GM12878 (cell line): ENCODE results near the gene RETREG3. TPM values are rescaled to one million over a fixed set of nuclear protein-coding genes. Genes with fewer than 3 reads are reported as not detected.

ENCODE experiments used
- ATAC-seq: fragments of 200-7000 bp; cut with Tn5 transposase; 3 replicates; pipeline ENCODE4 v1.9.1; 2020; ENCODE audit warnings: mild to moderate bottlenecking, moderate library complexity
- BruUV-seq: library from RNA; stranded (reverse); fragments of 400-500 nt; replicated peaks from 2 replicates; lab custom pipeline; 2021; lab: Mats Ljungman, UMichigan
- CTCF ChIA-PET: fragments of 300-600 bp; sonication (Branson Sonifier 250); formaldehyde crosslinking; extraction: SDS; loops from one replicate; lab custom pipeline; 2021; ENCODE audit warnings: inconsistent platforms; lab: Yijun Ruan, JAX
- POLR2A ChIA-PET: fragments of 350-600 bp; formaldehyde crosslinking; extraction: SDS; loops from one replicate; lab custom pipeline; 2021; ENCODE audit warnings: inconsistent platforms; lab: Charles Lee
- RAD21 ChIA-PET: fragments of 300-600 bp; sonication (Branson Sonifier 250); formaldehyde crosslinking; loops from one replicate; lab custom pipeline; 2023; ENCODE audit warnings: antibody characterized with exemption; ENCODE audit not compliant: unreplicated experiment; lab: Charles Lee
- SMC1A ChIA-PET: fragments of 300-600 bp; sonication (Branson Sonifier 250); formaldehyde crosslinking; loops from one replicate; lab custom pipeline; 2023; ENCODE audit not compliant: unreplicated experiment, uncharacterized antibody; lab: Charles Lee
- DNase-seq: peaks from one replicate; pipeline ENCODE4 v3.0.0-alpha.2; 2011; ENCODE audit warnings: low read depth, low spot score
- FAIRE-seq: peaks from 3 replicates; lab custom pipeline; 2011; peaks lifted over from hg19 to GRCh38; lab: Jason Lieb, UNC
- H2AFZ ChIP-seq: 2 replicates; pipeline ENCODE4 v1.6.0; 2011; ENCODE audit warnings: low read depth, low read length, control low read depth; ENCODE audit not compliant: control insufficient read depth
- H3K27ac ChIP-seq: 2 replicates; pipeline ENCODE4 v1.5.1; 2011; ENCODE audit warnings: control low read depth; ENCODE audit not compliant: control insufficient read depth, insufficient read depth
- H3K27me3 ChIP-seq, 2 experiments: replicated peaks in 1 of 2; 2 replicates each; pipeline versions ENCODE4 v1.6.0 to v1.6.1; 2011; ENCODE audit warnings: low read length in 1 of 2; ENCODE audit not compliant: control insufficient read depth in 2 of 2, insufficient read depth in 2 of 2
- H3K36me3 ChIP-seq, 2 experiments: 2 replicates each; pipeline ENCODE4 v1.5.1; 2011; ENCODE audit warnings: low read length in 1 of 2; ENCODE audit not compliant: control insufficient read depth in 2 of 2, insufficient read depth in 2 of 2
- H3K4me1 ChIP-seq: 2 replicates; pipeline ENCODE4 v1.6.1; 2011; ENCODE audit warnings: mild to moderate bottlenecking, low read length, moderate library complexity, mixed read lengths; ENCODE audit not compliant: control insufficient read depth, insufficient read depth
- H3K4me2 ChIP-seq: 2 replicates; pipeline ENCODE4 v1.6.0; 2011; ENCODE audit warnings: control low read depth; ENCODE audit not compliant: control insufficient read depth, insufficient read depth
- H3K4me3 ChIP-seq: fragments of 200-600 bp; sonication (generic); 2 replicates; pipeline ENCODE4 v1.5.1; 2016
- H3K79me2 ChIP-seq: 2 replicates; pipeline ENCODE4 v1.6.0; 2011; ENCODE audit warnings: low read length; ENCODE audit not compliant: control insufficient read depth, insufficient read depth
- H3K9ac ChIP-seq: 2 replicates; pipeline ENCODE4 v1.8.0; 2011; ENCODE audit warnings: low read length, control low read depth, mixed read lengths; ENCODE audit not compliant: control insufficient read depth, insufficient read depth
- H3K9me3 ChIP-seq: replicated peaks from 3 replicates; pipeline ENCODE4 v1.5.1; 2011; ENCODE audit warnings: mild to moderate bottlenecking, low read length; ENCODE audit not compliant: control insufficient read depth, insufficient read depth
- H4K20me1 ChIP-seq: 2 replicates; pipeline ENCODE4 v1.6.0; 2011; ENCODE audit not compliant: control insufficient read depth, insufficient read depth
- ATF7 ChIP-seq: fragments of 450-650 bp; IDR thresholded peaks from 2 replicates; pipeline ENCODE4 v1.6.1; 2016; ENCODE audit warnings: low read depth, mild to moderate bottlenecking
- BRCA1 ChIP-seq: IDR thresholded peaks from 2 replicates; pipeline ENCODE4 v1.6.1; 2011; ENCODE audit warnings: low read depth, low read length, improper control_type of control experiment
- DPF2 ChIP-seq: fragments of 450-650 bp; IDR thresholded peaks from 2 replicates; pipeline ENCODE4 v1.6.1; 2017; ENCODE audit warnings: mild to moderate bottlenecking
- NRF1 ChIP-seq: conservative IDR thresholded peaks from 2 replicates; pipeline ENCODE4 v1.6.1; 2011; ENCODE audit warnings: mild to moderate bottlenecking, low read depth, low read length, improper control_type of control experiment
- WGBS: methylation state at CpG from one replicate; pipeline ENCODE4 v1.1.6; 2016; ENCODE audit warnings: low lambda C conversion rate; ENCODE audit not compliant: insufficient replicate concordance, insufficient coverage; ENCODE audit errors: missing lambda C conversion rate; 5-methylcytosine and 5-hydroxymethylcytosine counted together
- in situ Hi-C: fragments of 300-500 bp; cut with MboI; formaldehyde crosslinking; loops from 9 replicates; pipeline ENCODE4 v1.14.3; 2018; ENCODE audit warnings: mixed read lengths
- intact Hi-C: fragments of 100-400 bp; cut with micrococcal nuclease; formaldehyde crosslinking; loops from one replicate; pipeline ENCODE4 v1.14.2; 2022; ENCODE audit not compliant: unreplicated experiment
- polyA plus RNA-seq, 11 experiments: library from polyadenylated mRNA; depleted of rRNA in 4 of 11; unstranded in 6 of 11; stranded (reverse) in 5 of 11; fragments of >200 nt; fragmentation: Nextera tagmentation in 4 of 11; fragmentation: Illumina TruSeq in 1 of 11; extraction: Ambion mirVana in 4 of 11; extraction: Trizol in 1 of 11; gene quantifications; 1 replicate in 1 of 11; 2 replicates in 10 of 11; pipeline versions ENCODE4 v1.2.1 to v1.2.3, GENCODE V29; 2011 to 2016; ENCODE audit warnings: inconsistent platforms in 2 of 11, missing spikeins in 2 of 11, low read depth in 1 of 11
- total RNA-seq, 4 experiments: library from RNA; depleted of rRNA in 3 of 4; stranded (reverse); fragments of >200 nt in 3 of 4; fragmentation: Illumina TruSeq in 1 of 4; extraction: Trizol in 1 of 4; gene quantifications; 2 replicates each; pipeline versions ENCODE4 v1.2.1 to v1.2.3, GENCODE V29; 2013 to 2021
- TF ChIP-seq, protein P1 (sequence below): IDR thresholded peaks from 2 replicates; pipeline ENCODE4 v1.6.1; 2011; ENCODE audit warnings: low read depth, mild to moderate bottlenecking, low read length, moderate library complexity, borderline replicate concordance; ENCODE audit errors: extremely low read depth
- TF ChIP-seq, protein P2 (sequence below): fragments of 450-650 bp; IDR thresholded peaks from 2 replicates; pipeline ENCODE4 v1.6.1; 2017; ENCODE audit warnings: mild to moderate bottlenecking, moderate library complexity
- TF ChIP-seq, protein P3 (sequence below): fragments of 150-350 bp; IDR thresholded peaks from 2 replicates; pipeline ENCODE4 v1.6.1; 2016; ENCODE audit warnings: low read depth, low read length
- TF ChIP-seq, protein P4 (sequence below): IDR thresholded peaks from 2 replicates; pipeline ENCODE4 v1.6.1; 2012; ENCODE audit warnings: mild to moderate bottlenecking, low read depth, low read length

The RETREG3 gene
- total and polyA plus RNA-seq, 10 of the 15 experiments (the other 5 are each of a cell fraction or from before 2014, with no cell fraction given): 7.0 to 50.6 (median 27.3) TPM

DNA sequence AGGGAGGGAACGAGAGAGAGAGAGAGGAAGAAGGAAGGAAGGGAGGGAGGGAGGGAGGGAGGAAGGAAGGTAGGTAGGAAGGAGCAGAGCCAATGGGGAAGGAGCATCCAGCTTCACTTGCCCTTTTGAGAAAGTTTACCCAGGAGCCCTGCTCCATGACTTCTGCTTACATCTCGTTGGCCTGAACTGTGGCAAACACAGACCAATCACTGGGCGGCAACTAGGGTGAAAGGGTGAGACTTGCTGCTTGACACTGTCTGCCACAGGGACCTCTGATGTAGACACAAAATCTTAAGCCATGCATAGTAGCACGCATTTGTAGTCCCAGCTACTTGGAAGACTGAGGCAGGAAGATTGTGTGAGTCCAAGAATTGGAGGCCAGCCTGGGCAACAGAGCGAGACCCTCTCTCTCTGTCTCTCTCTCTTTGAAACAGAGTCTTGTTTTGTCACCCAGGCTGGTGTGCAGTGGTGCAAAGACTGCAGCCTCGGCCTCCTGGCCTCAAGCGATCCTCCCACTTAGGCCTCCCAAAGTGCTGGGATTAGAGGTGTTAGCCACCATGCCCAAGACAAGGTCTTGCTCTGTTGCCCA, 30.4 kb upstream of the RETREG3 start:
- no peak overlapping the region for H3K4me2 ChIP-seq
- intact Hi-C loops: no loop called here
- H4K20me1 ChIP-seq: no peaks in the 10 kb centered on the region
- H3K27ac ChIP-seq: no peak overlapping the region
- H3K79me2 ChIP-seq: no peaks in the 10 kb centered on the region
- H3K36me3 ChIP-seq: no peaks in the 10 kb centered on the region
- ATAC-seq (no peak), DNase-seq (no peak), FAIRE-seq (no peak)
- ChIA-PET SMC1A (no interaction called here), POLR2A (interaction anchor here (0.6 to 1.0 kb wide), 2 partner anchors 30 to 325 kb away, joined by 3 read pairs; partner anchors contain the start of genes RETREG3 and TUBG1), CTCF (interaction anchor here (0.6 to 1.1 kb wide), 3 partner anchors 9 to 53 kb away, joined by 3 read pairs; no protein-coding TSS in a partner anchor), RAD21 (no interaction called here)
- H3K27me3 ChIP-seq: no peaks in the 10 kb centered on the region; a peak in 1 of 4 replicates
- no peaks in the 10 kb centered on the region for H3K9me3 ChIP-seq
- in situ Hi-C loops: no loop called here
- H2AFZ ChIP-seq: no peak overlapping the region
- no TSS peak for BruUV-seq
- no peak overlapping the region for H3K9ac ChIP-seq
- TF ChIP-seq, protein P1, sequence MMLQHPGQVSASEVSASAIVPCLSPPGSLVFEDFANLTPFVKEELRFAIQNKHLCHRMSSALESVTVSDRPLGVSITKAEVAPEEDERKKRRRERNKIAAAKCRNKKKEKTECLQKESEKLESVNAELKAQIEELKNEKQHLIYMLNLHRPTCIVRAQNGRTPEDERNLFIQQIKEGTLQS: no peak
- TF ChIP-seq, protein P2, sequence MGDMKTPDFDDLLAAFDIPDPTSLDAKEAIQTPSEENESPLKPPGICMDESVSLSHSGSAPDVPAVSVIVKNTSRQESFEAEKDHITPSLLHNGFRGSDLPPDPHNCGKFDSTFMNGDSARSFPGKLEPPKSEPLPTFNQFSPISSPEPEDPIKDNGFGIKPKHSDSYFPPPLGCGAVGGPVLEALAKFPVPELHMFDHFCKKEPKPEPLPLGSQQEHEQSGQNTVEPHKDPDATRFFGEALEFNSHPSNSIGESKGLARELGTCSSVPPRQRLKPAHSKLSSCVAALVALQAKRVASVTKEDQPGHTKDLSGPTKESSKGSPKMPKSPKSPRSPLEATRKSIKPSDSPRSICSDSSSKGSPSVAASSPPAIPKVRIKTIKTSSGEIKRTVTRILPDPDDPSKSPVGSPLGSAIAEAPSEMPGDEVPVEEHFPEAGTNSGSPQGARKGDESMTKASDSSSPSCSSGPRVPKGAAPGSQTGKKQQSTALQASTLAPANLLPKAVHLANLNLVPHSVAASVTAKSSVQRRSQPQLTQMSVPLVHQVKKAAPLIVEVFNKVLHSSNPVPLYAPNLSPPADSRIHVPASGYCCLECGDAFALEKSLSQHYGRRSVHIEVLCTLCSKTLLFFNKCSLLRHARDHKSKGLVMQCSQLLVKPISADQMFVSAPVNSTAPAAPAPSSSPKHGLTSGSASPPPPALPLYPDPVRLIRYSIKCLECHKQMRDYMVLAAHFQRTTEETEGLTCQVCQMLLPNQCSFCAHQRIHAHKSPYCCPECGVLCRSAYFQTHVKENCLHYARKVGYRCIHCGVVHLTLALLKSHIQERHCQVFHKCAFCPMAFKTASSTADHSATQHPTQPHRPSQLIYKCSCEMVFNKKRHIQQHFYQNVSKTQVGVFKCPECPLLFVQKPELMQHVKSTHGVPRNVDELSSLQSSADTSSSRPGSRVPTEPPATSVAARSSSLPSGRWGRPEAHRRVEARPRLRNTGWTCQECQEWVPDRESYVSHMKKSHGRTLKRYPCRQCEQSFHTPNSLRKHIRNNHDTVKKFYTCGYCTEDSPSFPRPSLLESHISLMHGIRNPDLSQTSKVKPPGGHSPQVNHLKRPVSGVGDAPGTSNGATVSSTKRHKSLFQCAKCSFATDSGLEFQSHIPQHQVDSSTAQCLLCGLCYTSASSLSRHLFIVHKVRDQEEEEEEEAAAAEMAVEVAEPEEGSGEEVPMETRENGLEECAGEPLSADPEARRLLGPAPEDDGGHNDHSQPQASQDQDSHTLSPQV: no peak
- no peak for TF ChIP-seq BRCA1
- TF ChIP-seq, protein P3, sequence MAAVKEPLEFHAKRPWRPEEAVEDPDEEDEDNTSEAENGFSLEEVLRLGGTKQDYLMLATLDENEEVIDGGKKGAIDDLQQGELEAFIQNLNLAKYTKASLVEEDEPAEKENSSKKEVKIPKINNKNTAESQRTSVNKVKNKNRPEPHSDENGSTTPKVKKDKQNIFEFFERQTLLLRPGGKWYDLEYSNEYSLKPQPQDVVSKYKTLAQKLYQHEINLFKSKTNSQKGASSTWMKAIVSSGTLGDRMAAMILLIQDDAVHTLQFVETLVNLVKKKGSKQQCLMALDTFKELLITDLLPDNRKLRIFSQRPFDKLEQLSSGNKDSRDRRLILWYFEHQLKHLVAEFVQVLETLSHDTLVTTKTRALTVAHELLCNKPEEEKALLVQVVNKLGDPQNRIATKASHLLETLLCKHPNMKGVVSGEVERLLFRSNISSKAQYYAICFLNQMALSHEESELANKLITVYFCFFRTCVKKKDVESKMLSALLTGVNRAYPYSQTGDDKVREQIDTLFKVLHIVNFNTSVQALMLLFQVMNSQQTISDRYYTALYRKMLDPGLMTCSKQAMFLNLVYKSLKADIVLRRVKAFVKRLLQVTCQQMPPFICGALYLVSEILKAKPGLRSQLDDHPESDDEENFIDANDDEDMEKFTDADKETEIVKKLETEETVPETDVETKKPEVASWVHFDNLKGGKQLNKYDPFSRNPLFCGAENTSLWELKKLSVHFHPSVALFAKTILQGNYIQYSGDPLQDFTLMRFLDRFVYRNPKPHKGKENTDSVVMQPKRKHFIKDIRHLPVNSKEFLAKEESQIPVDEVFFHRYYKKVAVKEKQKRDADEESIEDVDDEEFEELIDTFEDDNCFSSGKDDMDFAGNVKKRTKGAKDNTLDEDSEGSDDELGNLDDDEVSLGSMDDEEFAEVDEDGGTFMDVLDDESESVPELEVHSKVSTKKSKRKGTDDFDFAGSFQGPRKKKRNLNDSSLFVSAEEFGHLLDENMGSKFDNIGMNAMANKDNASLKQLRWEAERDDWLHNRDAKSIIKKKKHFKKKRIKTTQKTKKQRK: no peak
- TF ChIP-seq DPF2: no peak
- TF ChIP-seq ATF7: no peak
- TF ChIP-seq, protein P4, sequence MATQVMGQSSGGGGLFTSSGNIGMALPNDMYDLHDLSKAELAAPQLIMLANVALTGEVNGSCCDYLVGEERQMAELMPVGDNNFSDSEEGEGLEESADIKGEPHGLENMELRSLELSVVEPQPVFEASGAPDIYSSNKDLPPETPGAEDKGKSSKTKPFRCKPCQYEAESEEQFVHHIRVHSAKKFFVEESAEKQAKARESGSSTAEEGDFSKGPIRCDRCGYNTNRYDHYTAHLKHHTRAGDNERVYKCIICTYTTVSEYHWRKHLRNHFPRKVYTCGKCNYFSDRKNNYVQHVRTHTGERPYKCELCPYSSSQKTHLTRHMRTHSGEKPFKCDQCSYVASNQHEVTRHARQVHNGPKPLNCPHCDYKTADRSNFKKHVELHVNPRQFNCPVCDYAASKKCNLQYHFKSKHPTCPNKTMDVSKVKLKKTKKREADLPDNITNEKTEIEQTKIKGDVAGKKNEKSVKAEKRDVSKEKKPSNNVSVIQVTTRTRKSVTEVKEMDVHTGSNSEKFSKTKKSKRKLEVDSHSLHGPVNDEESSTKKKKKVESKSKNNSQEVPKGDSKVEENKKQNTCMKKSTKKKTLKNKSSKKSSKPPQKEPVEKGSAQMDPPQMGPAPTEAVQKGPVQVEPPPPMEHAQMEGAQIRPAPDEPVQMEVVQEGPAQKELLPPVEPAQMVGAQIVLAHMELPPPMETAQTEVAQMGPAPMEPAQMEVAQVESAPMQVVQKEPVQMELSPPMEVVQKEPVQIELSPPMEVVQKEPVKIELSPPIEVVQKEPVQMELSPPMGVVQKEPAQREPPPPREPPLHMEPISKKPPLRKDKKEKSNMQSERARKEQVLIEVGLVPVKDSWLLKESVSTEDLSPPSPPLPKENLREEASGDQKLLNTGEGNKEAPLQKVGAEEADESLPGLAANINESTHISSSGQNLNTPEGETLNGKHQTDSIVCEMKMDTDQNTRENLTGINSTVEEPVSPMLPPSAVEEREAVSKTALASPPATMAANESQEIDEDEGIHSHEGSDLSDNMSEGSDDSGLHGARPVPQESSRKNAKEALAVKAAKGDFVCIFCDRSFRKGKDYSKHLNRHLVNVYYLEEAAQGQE: no peak
- no peak for TF ChIP-seq NRF1
- no peaks in the 10 kb centered on the region for H3K4me1 ChIP-seq
- 46% methylated on average over 6 of the region's 7 CpGs for WGBS
- H3K4me3 ChIP-seq: no peak overlapping the region
